Endothelial cell of umbilical vein (primary cell): Measurements from ENCODE around the gene MRE11.

ENCODE experiments used
- CTCF ChIP-seq, 2 donors: IDR thresholded peaks; 1 replicate in 1 of 2; 2 replicates in 1 of 2; pipeline ENCODE4 v1.5.1; 2011; ENCODE audit warnings: low read length in 2 of 2, mild to moderate bottlenecking in 2 of 2, moderate library complexity in 2 of 2, control low read depth in 1 of 2, inconsistent platforms in 1 of 2, low read depth in 1 of 2; ENCODE audit not compliant: insufficient read depth in 1 of 2; ENCODE audit errors: extremely low read depth in 1 of 2
- EZH2 ChIP-seq: IDR thresholded peaks from 2 replicates; pipeline ENCODE4 v1.6.1; 2012; ENCODE audit warnings: borderline replicate concordance, low read depth, mild to moderate bottlenecking, moderate library complexity, low read length, inconsistent platforms; ENCODE audit not compliant: severe bottlenecking
- FOS ChIP-seq: IDR thresholded peaks from 2 replicates; pipeline ENCODE4 v1.6.1; 2011; ENCODE audit warnings: mild to moderate bottlenecking, low read length, moderate library complexity, borderline replicate concordance; ENCODE audit not compliant: insufficient read depth
- GATA2 ChIP-seq: IDR thresholded peaks from 2 replicates; pipeline ENCODE4 v1.7.0; 2011; ENCODE audit warnings: low read depth, mild to moderate bottlenecking, moderate library complexity, mixed read lengths, low read length; ENCODE audit not compliant: insufficient read length, insufficient read depth
- JUN ChIP-seq: IDR thresholded peaks from 2 replicates; pipeline ENCODE4 v1.6.1; 2011; ENCODE audit warnings: borderline replicate concordance, low read depth; ENCODE audit not compliant: insufficient read length, insufficient read depth
- MAX ChIP-seq: IDR thresholded peaks from 2 replicates; pipeline ENCODE4 v1.6.1; 2011; ENCODE audit not compliant: insufficient read depth, insufficient read length
- MYC ChIP-seq: IDR thresholded peaks from one replicate; pipeline ENCODE4 v1.6.1; 2011; ENCODE audit warnings: mild to moderate bottlenecking, low read depth, low read length
- POLR2A ChIP-seq: IDR thresholded peaks from 2 replicates; pipeline ENCODE4 v1.6.1; 2012; ENCODE audit warnings: low read depth, mild to moderate bottlenecking, control low read depth, low read length
- POLR2AphosphoS5 ChIP-seq: IDR thresholded peaks from 2 replicates; pipeline ENCODE4 v1.6.1; 2012; ENCODE audit warnings: low read depth, mild to moderate bottlenecking, control low read depth, low read length, moderate library complexity; ENCODE audit not compliant: insufficient read depth

- TF ChIP-seq POLR2A (no peak), CTCF (IDR thresholded peaks at IDR 0.05; ENCODE audit: extremely low read depth in 1 of 2, insufficient read depth in 1 of 2, low read depth in 1 of 2, low read length in 2 of 2) (no peak), JUN (no peak), EZH2 (no peak), POLR2AphosphoS5 (no peak), MAX (no peak), MYC (no peak), FOS (no peak), GATA2 (no peak)
Observed at GRCh38 chr11:94526645-94527438, 33.2 kb upstream of the MRE11 start.
